HCT116 (cell line): ENCODE results near the gene DMD. TPM values are rescaled to one million over a fixed set of nuclear protein-coding genes. Genes with fewer than 3 reads are reported as not detected.

Experiments
- ATAC-seq: fragments of 200-7000 bp; cut with Tn5 transposase; 2 replicates; pipeline ENCODE4 v1.9.1; 2020; ENCODE audit warnings: mild to moderate bottlenecking, moderate library complexity
- BruUV-seq: library from RNA; stranded (reverse); fragments of 400-500 nt; replicated peaks from 2 replicates; lab custom pipeline; 2021; lab: Mats Ljungman, UMichigan
- CTCF ChIA-PET: fragments of 300-600 bp; sonication (Branson Sonifier 250); formaldehyde crosslinking; loops from one replicate; lab custom pipeline; 2021; ENCODE audit warnings: antibody characterized with exemption; lab: Charles Lee
- POLR2A ChIA-PET: fragments of 300-600, 350-600 bp; sonication (Branson Sonifier 250); formaldehyde crosslinking; loops from one replicate; lab custom pipeline; 2021; ENCODE audit warnings: antibody characterized with exemption; lab: Charles Lee
- RAD21 ChIA-PET, 2 experiments: fragments of 300-600 bp; sonication (Branson Sonifier 250); formaldehyde crosslinking; loops; one replicate each; lab custom pipeline; 2023; ENCODE audit warnings: low total read pairs in 2 of 2; ENCODE audit not compliant: uncharacterized antibody in 2 of 2, unreplicated experiment in 2 of 2, low non-redundant PET in 1 of 2; lab: Charles Lee
- DNase-seq: peaks from one replicate; pipeline ENCODE4 v3.0.0-alpha.2; 2010; ENCODE audit warnings: low read depth, low spot score
- H2AFZ ChIP-seq: fragments of 200-600 bp; shearing (Covaris generic), sonication (generic); 2 replicates; pipeline ENCODE4 v1.6.1; 2017; ENCODE audit warnings: low read depth, mixed run types, mixed read lengths, antibody characterized with exemption, low read length; ENCODE audit not compliant: poor library complexity, severe bottlenecking
- H3K27ac ChIP-seq: 2 replicates; pipeline ENCODE4 v1.5.1; 2012; ENCODE audit warnings: low read depth, low read length
- H3K27me3 ChIP-seq: fragments of 200-600 bp; sonication (generic); 2 replicates; pipeline ENCODE4 v1.6.1; 2016; ENCODE audit warnings: mixed run types, low read length, mixed read lengths; ENCODE audit not compliant: insufficient read depth
- H3K36me3 ChIP-seq, 2 experiments: fragments of 200-500 bp in 1 of 2; fragments of 200-600 bp in 1 of 2; sonication (Bioruptor generic) in 1 of 2; sonication (generic) in 1 of 2; 2 replicates each; pipeline versions ENCODE4 v1.5.1 to v1.6.1; 2014 to 2016; ENCODE audit warnings: low read length in 2 of 2, inconsistent platforms in 1 of 2, mixed read lengths in 1 of 2, mixed run types in 1 of 2; ENCODE audit not compliant: insufficient read depth in 2 of 2, control insufficient read depth in 1 of 2
- H3K4me1 ChIP-seq, 2 experiments: fragments of 200-600 bp in 1 of 2; sonication (generic) in 1 of 2; 2 replicates each; pipeline versions ENCODE4 v1.5.1 to v1.6.1; 2012 to 2017; ENCODE audit warnings: low read length in 2 of 2, inconsistent platforms in 1 of 2, mild to moderate bottlenecking in 1 of 2, mixed read lengths in 1 of 2, mixed run types in 1 of 2, moderate library complexity in 1 of 2; ENCODE audit not compliant: insufficient read depth in 2 of 2, control insufficient read depth in 1 of 2
- H3K4me2 ChIP-seq: fragments of 200-600 bp; sonication (generic); 2 replicates; pipeline ENCODE4 v1.6.1; 2017; ENCODE audit warnings: mixed run types, low read length, mixed read lengths
- H3K4me3 ChIP-seq, 2 experiments: fragments of 200-600 bp in 1 of 2; sonication (generic) in 1 of 2; replicated peaks in 1 of 2; 2 replicates each; pipeline ENCODE4 v1.5.1; 2011 to 2016; ENCODE audit warnings: low read length in 2 of 2, control low read depth in 1 of 2, low read depth in 1 of 2, mild to moderate bottlenecking in 1 of 2, mixed read lengths in 1 of 2, mixed run types in 1 of 2
- H3K79me2 ChIP-seq: fragments of 200-600 bp; sonication (generic); 2 replicates; pipeline ENCODE4 v1.6.1; 2017; ENCODE audit warnings: mild to moderate bottlenecking, mixed run types, low read length, moderate library complexity, mixed read lengths; ENCODE audit not compliant: insufficient read depth
- H3K9ac ChIP-seq: fragments of 200-600 bp; sonication (generic); 2 replicates; pipeline ENCODE4 v1.6.1; 2016; ENCODE audit warnings: low read length, mixed read lengths
- H3K9me2 ChIP-seq: fragments of 200-600 bp; sonication (generic), shearing (Covaris generic); 2 replicates; pipeline ENCODE4 v1.6.1; 2017; ENCODE audit warnings: mixed run types, mild to moderate bottlenecking, moderate library complexity; ENCODE audit not compliant: insufficient read depth
- H3K9me3 ChIP-seq, 2 experiments: fragments of 200-500 bp in 1 of 2; fragments of 200-600 bp in 1 of 2; sonication (Bioruptor generic) in 1 of 2; sonication (generic) in 1 of 2; 2 replicates each; pipeline ENCODE4 v1.6.1; 2014 to 2017; ENCODE audit warnings: low read length in 2 of 2, mixed read lengths in 2 of 2, inconsistent platforms in 1 of 2, low read depth in 1 of 2, mild to moderate bottlenecking in 1 of 2, mixed run types in 1 of 2, moderate library complexity in 1 of 2; ENCODE audit not compliant: control insufficient read depth in 1 of 2, insufficient read depth in 1 of 2
- H4K20me1 ChIP-seq: fragments of 200-600 bp; sonication (generic), shearing (Covaris generic); 2 replicates; pipeline ENCODE4 v1.6.1; 2017; ENCODE audit warnings: mixed run types, mild to moderate bottlenecking, moderate library complexity; ENCODE audit not compliant: insufficient read depth
- CEBPB ChIP-seq: IDR thresholded peaks from 2 replicates; pipeline ENCODE4 v1.6.1; 2012; ENCODE audit warnings: low read depth
- CTCF ChIP-seq, 3 experiments: fragments of 200-600 bp in 1 of 3; sonication (generic) in 1 of 3; IDR thresholded peaks in 2 of 3; conservative IDR thresholded peaks in 1 of 3; 2 replicates each; pipeline ENCODE4 v1.5.1; 2012 to 2017; ENCODE audit warnings: low read depth in 2 of 3, low read length in 2 of 3, antibody characterized with exemption in 1 of 3, borderline replicate concordance in 1 of 3, control low read depth in 1 of 3, mild to moderate bottlenecking in 1 of 3, mixed read lengths in 1 of 3, mixed run types in 1 of 3, moderate library complexity in 1 of 3; ENCODE audit not compliant: insufficient read depth in 1 of 3
- EZH2phosphoT487 ChIP-seq: fragments of 200-600 bp; IDR thresholded peaks from 2 replicates; pipeline ENCODE4 v1.6.1; 2018; ENCODE audit warnings: antibody characterized with exemption, borderline replicate concordance
- FOSL1 ChIP-seq: IDR thresholded peaks from 2 replicates; pipeline ENCODE4 v1.6.1; 2012; ENCODE audit warnings: low read depth
- JUND ChIP-seq: IDR thresholded peaks from 2 replicates; pipeline ENCODE4 v1.6.1; 2012
- POLR2A ChIP-seq: IDR thresholded peaks from 2 replicates; pipeline ENCODE4 v1.7.0; 2011; ENCODE audit warnings: borderline replicate concordance; ENCODE audit not compliant: insufficient read depth, insufficient read length; ENCODE audit errors: extremely low read depth
- POLR2AphosphoS5 ChIP-seq: IDR thresholded peaks from 2 replicates; pipeline ENCODE4 v1.6.1; 2011; ENCODE audit warnings: mild to moderate bottlenecking, low read depth, low read length, moderate library complexity
- SIN3A ChIP-seq: IDR thresholded peaks from 2 replicates; pipeline ENCODE4 v1.6.1; 2012; ENCODE audit warnings: low read depth
- SP1 ChIP-seq: IDR thresholded peaks from 2 replicates; pipeline ENCODE4 v1.6.1; 2012; ENCODE audit warnings: low read depth
- SRF ChIP-seq: IDR thresholded peaks from 2 replicates; pipeline ENCODE4 v1.6.1; 2012; ENCODE audit warnings: low read depth
- TCF7L2 ChIP-seq: IDR thresholded peaks from 2 replicates; pipeline ENCODE4 v1.7.0; 2011; ENCODE audit warnings: borderline replicate concordance, inconsistent platforms; ENCODE audit not compliant: insufficient read depth, insufficient read length; ENCODE audit errors: extremely low read depth
- YY1 ChIP-seq: IDR thresholded peaks from 2 replicates; pipeline ENCODE4 v1.6.1; 2011; ENCODE audit warnings: low read length, low read depth, moderate library complexity, mild to moderate bottlenecking; ENCODE audit not compliant: insufficient replicate concordance; ENCODE audit errors: extremely low read depth
- ZFX ChIP-seq: fragments of 450-650 bp; IDR thresholded peaks from 2 replicates; pipeline ENCODE4 v1.6.1; 2017
- ZNF274 ChIP-seq: fragments of 200-500 bp; sonication (Bioruptor generic); IDR thresholded peaks from 2 replicates; pipeline ENCODE4 v1.6.1; 2014; ENCODE audit warnings: mild to moderate bottlenecking, low read depth, low read length, inconsistent platforms
- intact Hi-C: fragments of 100-400 bp; cut with micrococcal nuclease; formaldehyde crosslinking; loops from 2 replicates; pipeline ENCODE4 v1.10.0; 2022
- total RNA-seq: library from RNA; stranded (reverse); gene quantifications from one replicate; pipeline ENCODE4 v1.2.1, GENCODE V29; 2021; ENCODE audit not compliant: unreplicated experiment
- TF ChIP-seq, protein P1 (sequence below): IDR thresholded peaks from 2 replicates; pipeline ENCODE4 v1.6.1; 2012
- TF ChIP-seq, protein P2 (sequence below): IDR thresholded peaks from 2 replicates; pipeline ENCODE4 v1.6.1; 2011; ENCODE audit warnings: mild to moderate bottlenecking, low read length, moderate library complexity; ENCODE audit not compliant: insufficient replicate concordance; ENCODE audit errors: extremely low read depth
- TF ChIP-seq, protein P3 (sequence below): IDR thresholded peaks from 2 replicates; pipeline ENCODE4 v1.6.1; 2012; ENCODE audit warnings: low read depth

Gene DMD
- total RNA-seq, 1 experiment from 2014 or later = 0.05 TPM

GRCh38 chrX:31969714-31970113, 1241.6 kb downstream of the DMD start:
- Histone ChIP-seq H3K4me3 (no peak overlapping the region), H3K27ac (no peak overlapping the region), H4K20me1 (no peaks in the 10 kb centered on the region), H3K4me2 (no peak overlapping the region), H2AFZ (no peak overlapping the region), H3K9me2 (no peaks in the 10 kb centered on the region), H3K79me2 (no peaks in the 10 kb centered on the region), H3K27me3 (no peaks in the 10 kb centered on the region), H3K9ac (no peak overlapping the region), H3K4me1 (no peaks in the 10 kb centered on the region), H3K9me3 (no peaks in the 10 kb centered on the region), H3K36me3 (no peaks in the 10 kb centered on the region)
- no TSS peak for BruUV-seq
- RAD21 ChIA-PET = no interaction called here
- ATAC-seq (no peak), DNase-seq (no peak)
- POLR2A ChIA-PET = no interaction called here
- CTCF ChIA-PET = no interaction called here
- TF ChIP-seq FOSL1 (no peak), POLR2A (no peak), YY1 (no peak), POLR2AphosphoS5 (no peak), EZH2phosphoT487 (no peak), SRF (no peak), SIN3A (no peak), JUND (no peak), CEBPB (no peak), ZFX (no peak), ZNF274 (no peak), TCF7L2 (no peak), CTCF (IDR thresholded peaks at IDR 0.05 in 2 of 3, conservative IDR thresholded peaks at IDR 0.05 in 1 of 3; ENCODE audit: borderline replicate concordance in 1 of 3, insufficient read depth in 1 of 3, low read depth in 2 of 3, low read length in 2 of 3) (no peak), SP1 (no peak)
- TF ChIP-seq, protein P1, sequence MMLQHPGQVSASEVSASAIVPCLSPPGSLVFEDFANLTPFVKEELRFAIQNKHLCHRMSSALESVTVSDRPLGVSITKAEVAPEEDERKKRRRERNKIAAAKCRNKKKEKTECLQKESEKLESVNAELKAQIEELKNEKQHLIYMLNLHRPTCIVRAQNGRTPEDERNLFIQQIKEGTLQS = no peak
- TF ChIP-seq, protein P2, sequence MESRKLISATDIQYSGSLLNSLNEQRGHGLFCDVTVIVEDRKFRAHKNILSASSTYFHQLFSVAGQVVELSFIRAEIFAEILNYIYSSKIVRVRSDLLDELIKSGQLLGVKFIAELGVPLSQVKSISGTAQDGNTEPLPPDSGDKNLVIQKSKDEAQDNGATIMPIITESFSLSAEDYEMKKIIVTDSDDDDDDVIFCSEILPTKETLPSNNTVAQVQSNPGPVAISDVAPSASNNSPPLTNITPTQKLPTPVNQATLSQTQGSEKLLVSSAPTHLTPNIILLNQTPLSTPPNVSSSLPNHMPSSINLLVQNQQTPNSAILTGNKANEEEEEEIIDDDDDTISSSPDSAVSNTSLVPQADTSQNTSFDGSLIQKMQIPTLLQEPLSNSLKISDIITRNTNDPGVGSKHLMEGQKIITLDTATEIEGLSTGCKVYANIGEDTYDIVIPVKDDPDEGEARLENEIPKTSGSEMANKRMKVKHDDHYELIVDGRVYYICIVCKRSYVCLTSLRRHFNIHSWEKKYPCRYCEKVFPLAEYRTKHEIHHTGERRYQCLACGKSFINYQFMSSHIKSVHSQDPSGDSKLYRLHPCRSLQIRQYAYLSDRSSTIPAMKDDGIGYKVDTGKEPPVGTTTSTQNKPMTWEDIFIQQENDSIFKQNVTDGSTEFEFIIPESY = no peak
- TF ChIP-seq, protein P3, sequence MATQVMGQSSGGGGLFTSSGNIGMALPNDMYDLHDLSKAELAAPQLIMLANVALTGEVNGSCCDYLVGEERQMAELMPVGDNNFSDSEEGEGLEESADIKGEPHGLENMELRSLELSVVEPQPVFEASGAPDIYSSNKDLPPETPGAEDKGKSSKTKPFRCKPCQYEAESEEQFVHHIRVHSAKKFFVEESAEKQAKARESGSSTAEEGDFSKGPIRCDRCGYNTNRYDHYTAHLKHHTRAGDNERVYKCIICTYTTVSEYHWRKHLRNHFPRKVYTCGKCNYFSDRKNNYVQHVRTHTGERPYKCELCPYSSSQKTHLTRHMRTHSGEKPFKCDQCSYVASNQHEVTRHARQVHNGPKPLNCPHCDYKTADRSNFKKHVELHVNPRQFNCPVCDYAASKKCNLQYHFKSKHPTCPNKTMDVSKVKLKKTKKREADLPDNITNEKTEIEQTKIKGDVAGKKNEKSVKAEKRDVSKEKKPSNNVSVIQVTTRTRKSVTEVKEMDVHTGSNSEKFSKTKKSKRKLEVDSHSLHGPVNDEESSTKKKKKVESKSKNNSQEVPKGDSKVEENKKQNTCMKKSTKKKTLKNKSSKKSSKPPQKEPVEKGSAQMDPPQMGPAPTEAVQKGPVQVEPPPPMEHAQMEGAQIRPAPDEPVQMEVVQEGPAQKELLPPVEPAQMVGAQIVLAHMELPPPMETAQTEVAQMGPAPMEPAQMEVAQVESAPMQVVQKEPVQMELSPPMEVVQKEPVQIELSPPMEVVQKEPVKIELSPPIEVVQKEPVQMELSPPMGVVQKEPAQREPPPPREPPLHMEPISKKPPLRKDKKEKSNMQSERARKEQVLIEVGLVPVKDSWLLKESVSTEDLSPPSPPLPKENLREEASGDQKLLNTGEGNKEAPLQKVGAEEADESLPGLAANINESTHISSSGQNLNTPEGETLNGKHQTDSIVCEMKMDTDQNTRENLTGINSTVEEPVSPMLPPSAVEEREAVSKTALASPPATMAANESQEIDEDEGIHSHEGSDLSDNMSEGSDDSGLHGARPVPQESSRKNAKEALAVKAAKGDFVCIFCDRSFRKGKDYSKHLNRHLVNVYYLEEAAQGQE = no peak
- intact Hi-C loops = no loop called here
